H1 (cell line): Measurements from ENCODE around the gene LGALS1. TPM values are rescaled to one million over a fixed set of nuclear protein-coding genes. Genes with fewer than 3 reads are reported as not detected.

Experiments used
- CHD7 ChIP-seq: fragments of 300-600 bp; sonication (generic); IDR thresholded peaks from 2 replicates; pipeline ENCODE4 v1.7.1; 2012; ENCODE audit warnings: low read length, moderate library complexity, mild to moderate bottlenecking, inconsistent platforms; ENCODE audit not compliant: insufficient replicate concordance
- EGR1 ChIP-seq: IDR thresholded peaks from 2 replicates; pipeline ENCODE4 v1.6.1; 2011; ENCODE audit warnings: low read depth, low read length, borderline replicate concordance
- NANOG ChIP-seq: IDR thresholded peaks from 2 replicates; pipeline ENCODE4 v1.6.1; 2011; ENCODE audit warnings: low read length, low read depth, mild to moderate bottlenecking, inconsistent platforms; ENCODE audit not compliant: insufficient read depth, poor library complexity, severe bottlenecking
- RAD21 ChIP-seq, 2 experiments: IDR thresholded peaks in 1 of 2; conservative IDR thresholded peaks in 1 of 2; 2 replicates each; pipeline ENCODE4 v1.6.1; 2011; ENCODE audit warnings: low read depth in 2 of 2, low read length in 2 of 2, improper control_type of control experiment in 1 of 2, inconsistent platforms in 1 of 2, mild to moderate bottlenecking in 1 of 2, moderate library complexity in 1 of 2
- SIN3A ChIP-seq, 2 experiments: IDR thresholded peaks in 1 of 2; conservative IDR thresholded peaks in 1 of 2; 2 replicates each; pipeline ENCODE4 v1.6.1; 2011 to 2012; ENCODE audit warnings: low read length in 2 of 2, improper control_type of control experiment in 1 of 2, low read depth in 1 of 2, mild to moderate bottlenecking in 1 of 2
- TEAD4 ChIP-seq: IDR thresholded peaks from 2 replicates; pipeline ENCODE4 v1.6.1; 2012; ENCODE audit warnings: low read depth, low read length, inconsistent platforms, mixed read lengths
- polyA plus RNA-seq, 7 experiments: library from polyadenylated mRNA; depleted of rRNA in 3 of 7; stranded (reverse) in 5 of 7; unstranded in 2 of 7; fragments of >200 nt in 5 of 7; fragments of 200-250 nt in 2 of 7; gene quantifications; 1 replicate in 5 of 7; 2 replicates in 1 of 7; 4 replicates in 1 of 7; pipeline versions ENCODE4 v1.2.1 to v1.2.3, GENCODE V29; 2011 to 2013; ENCODE audit warnings: missing spikeins in 2 of 7, mixed read lengths in 2 of 7
- total RNA-seq: library from RNA; stranded (reverse); fragmentation: NEBNext Ultra II Directional; extraction: Animal tissue kit (Norgen Biotek cat#: 25700); gene quantifications from 2 replicates; pipeline ENCODE4 v1.2.1, GENCODE V29; 2021
- TF ChIP-seq, protein P1 (sequence below), 3 experiments: IDR thresholded peaks; 1 replicate in 2 of 3; 2 replicates in 1 of 3; pipeline versions ENCODE4 v1.5.1 to v1.6.1; 2011; ENCODE audit warnings: low read length in 3 of 3, mild to moderate bottlenecking in 3 of 3, inconsistent platforms in 2 of 3, low read depth in 1 of 3, moderate library complexity in 1 of 3; ENCODE audit not compliant: insufficient read depth in 1 of 3; ENCODE audit errors: control extremely low read depth in 1 of 3

Gene LGALS1
- total and polyA plus RNA-seq, 2 of the 8 experiments (the other 6 are each of a cell fraction or from before 2014, with no cell fraction given) = 12.0 to 92.4 TPM

DNA sequence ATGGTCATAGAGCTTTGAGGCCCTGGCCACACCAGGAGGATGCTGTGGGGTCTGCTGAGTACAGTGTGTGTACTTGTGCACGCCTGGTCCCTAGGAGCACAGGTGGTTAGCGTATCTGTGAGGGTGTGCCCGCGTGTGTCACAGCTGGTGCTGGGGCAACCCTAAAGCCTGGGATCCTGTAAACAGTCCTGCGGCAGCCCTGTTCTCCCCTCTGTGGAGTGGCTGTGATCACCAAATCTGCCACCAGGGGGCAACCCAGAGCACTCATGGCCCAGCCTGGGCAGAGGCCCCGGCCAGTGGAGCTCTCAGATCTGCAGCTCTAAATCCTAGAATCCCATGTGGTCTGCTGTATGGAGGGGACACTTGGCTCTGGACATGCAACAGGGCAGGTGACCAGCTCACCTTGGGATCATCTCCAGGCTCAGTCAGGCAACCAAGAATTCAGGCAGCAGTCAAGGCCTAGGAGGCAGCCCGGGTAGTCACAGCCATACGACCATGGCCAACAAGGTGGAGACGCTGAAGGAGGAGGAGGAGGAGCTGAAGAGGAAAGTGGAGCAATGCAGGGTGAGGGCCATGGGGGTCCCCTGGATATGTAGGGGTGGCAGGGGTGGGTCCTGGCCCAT lies 32.1 kb upstream of the LGALS1 start (continued):
- TF ChIP-seq CHD7 = no peak
- TF ChIP-seq EGR1 = no peak
- TF ChIP-seq, protein P1, sequence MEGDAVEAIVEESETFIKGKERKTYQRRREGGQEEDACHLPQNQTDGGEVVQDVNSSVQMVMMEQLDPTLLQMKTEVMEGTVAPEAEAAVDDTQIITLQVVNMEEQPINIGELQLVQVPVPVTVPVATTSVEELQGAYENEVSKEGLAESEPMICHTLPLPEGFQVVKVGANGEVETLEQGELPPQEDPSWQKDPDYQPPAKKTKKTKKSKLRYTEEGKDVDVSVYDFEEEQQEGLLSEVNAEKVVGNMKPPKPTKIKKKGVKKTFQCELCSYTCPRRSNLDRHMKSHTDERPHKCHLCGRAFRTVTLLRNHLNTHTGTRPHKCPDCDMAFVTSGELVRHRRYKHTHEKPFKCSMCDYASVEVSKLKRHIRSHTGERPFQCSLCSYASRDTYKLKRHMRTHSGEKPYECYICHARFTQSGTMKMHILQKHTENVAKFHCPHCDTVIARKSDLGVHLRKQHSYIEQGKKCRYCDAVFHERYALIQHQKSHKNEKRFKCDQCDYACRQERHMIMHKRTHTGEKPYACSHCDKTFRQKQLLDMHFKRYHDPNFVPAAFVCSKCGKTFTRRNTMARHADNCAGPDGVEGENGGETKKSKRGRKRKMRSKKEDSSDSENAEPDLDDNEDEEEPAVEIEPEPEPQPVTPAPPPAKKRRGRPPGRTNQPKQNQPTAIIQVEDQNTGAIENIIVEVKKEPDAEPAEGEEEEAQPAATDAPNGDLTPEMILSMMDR (IDR thresholded peaks at IDR 0.05; ENCODE audit: control extremely low read depth in 1 of 3, insufficient read depth in 1 of 3, low read depth in 1 of 3, low read length in 3 of 3) = peak; percentile 81 to 92 (median 91)
- TF ChIP-seq NANOG = no peak
- TF ChIP-seq RAD21 (IDR thresholded peaks at IDR 0.05 in 1 of 2, conservative IDR thresholded peaks at IDR 0.05 in 1 of 2; ENCODE audit: low read depth in 2 of 2, low read length in 2 of 2) = peak; percentile 59 to 83
- TF ChIP-seq TEAD4 = no peak
- TF ChIP-seq SIN3A (conservative IDR thresholded peaks at IDR 0.05 in 1 of 2, IDR thresholded peaks at IDR 0.05 in 1 of 2; ENCODE audit: low read depth in 1 of 2, low read length in 2 of 2) = 0 out of 4 replicates have a peak, but pooled peaks of 1 of the 2 experiments have one; percentile 38
